Globus pallidus (tissue), 1 donor: ENCODE data around the gene TBCCD1.
"Not testable (repeated sequence)": the region's sequence is repeated elsewhere in the genome, so short reads cannot be mapped to it uniquely, and the experiment has no call there.

ENCODE experiments used
- DNase-seq: peaks from one replicate; pipeline ENCODE4 v3.0.0-alpha.2; 2015; ENCODE audit warnings: low spot score

TBCCD1 gene

GRCh38 chr3:186516646-186517045, 50.5 kb downstream of the TBCCD1 start:
- no peak for DNase-seq

DNA sequence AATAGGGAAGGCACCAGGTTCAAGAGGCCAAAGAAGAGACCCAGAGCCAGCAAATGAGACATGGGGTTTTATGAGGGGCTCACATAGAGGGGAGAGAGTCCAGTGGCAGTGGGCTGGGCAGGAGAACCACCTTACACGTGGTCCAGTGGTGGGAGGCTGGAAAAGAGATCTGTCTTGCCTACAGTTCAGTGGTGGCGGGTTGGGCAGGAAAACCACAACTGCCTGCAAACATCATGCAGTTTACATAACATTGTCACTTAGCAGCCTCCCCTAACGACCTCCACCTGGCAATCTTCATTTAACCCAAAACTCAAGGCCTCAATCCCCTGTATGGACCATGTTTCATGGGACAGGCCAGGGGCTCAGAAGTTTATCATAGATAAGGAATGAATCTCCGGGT, 52.0 kb downstream of the TBCCD1 start:
- DNase-seq: no peak

DNA sequence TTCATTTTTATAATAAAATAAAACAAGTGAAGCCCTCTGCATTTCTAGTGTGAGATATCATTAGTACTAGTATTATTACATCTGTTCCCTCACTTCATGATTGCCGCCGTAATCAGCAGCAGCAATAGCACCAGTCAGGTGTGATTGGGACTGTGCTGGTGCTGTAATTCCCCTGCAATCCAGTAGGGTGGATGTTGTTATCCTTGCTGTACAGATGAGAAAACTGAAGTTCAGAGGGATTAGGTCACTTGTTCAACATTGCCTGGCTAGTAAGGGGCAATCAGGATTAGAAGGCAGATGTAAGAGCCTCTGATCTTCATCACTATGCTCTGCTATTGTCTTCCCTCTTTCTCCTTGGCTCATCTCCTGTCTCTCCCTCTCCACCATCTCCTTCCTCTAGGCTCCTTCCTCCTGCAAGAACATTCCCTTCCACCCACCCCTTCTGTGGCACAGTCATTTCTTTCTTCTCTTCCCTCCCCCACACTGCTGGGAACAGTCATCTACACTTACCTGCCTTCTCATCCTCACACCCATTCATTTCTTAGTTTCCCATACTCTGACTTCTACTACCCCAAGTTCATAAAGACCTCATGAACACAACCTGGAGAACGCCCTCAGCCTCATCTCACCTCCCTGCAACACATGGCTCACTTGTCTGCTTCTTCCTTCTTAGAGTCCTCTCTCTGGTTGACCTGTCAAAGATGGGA, 52.7 kb downstream of the TBCCD1 start:
- no peak for DNase-seq

DNA sequence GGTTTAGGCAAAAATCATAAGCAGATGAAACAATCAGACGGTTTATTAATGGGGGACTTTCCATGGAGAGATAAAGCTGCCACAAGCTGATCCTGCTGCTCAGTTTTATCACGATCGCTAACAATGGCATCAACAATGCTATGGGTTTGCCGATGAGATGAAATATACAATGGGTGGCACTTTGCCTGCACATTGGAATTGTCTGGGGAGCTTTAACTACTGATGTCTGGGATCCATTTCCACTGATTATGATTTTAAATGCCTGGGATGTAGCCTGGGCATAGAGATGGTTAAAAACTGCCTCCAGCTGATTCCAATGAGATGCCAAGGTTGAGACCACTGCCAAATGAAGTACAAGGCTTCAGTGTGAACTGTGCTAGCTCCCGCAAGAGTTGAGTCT, 53.8 kb downstream of the TBCCD1 start:
- DNase-seq: peak; percentile 30

DNA sequence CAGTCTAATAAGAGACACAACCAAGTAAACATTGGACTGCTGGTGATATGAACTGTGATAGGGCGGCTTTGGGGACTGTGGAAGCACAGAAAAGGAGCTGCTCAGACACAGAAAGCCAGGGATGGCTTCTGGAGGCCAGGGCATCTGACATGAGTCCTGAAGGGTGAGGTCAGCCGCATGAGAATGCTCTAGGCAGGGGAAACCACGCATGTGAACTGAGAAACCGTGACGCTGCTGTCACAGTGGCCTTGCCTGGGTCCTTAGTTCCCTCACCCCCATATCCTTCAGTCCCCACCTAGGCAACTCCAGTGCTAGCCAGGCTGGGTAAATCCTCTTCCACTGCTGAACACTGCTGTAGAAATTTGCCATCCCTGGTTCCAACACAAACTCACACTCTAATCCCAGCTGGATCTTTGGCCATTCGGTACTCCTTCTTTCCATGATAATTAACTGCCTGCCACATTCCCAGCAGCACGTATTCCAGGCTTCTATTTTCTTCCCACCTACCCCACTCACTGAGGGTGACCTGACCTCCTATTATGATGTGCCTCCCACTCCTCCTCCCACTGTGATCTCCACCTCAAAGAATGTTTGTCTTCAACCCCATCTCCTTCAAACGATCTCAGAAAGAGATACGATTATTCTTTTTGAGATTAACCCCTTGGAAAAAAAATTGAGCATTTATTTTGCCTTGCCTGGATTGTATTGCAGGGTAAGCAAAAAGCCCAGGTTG, 54.4 kb downstream of the TBCCD1 start:
- no peak for DNase-seq

DNA sequence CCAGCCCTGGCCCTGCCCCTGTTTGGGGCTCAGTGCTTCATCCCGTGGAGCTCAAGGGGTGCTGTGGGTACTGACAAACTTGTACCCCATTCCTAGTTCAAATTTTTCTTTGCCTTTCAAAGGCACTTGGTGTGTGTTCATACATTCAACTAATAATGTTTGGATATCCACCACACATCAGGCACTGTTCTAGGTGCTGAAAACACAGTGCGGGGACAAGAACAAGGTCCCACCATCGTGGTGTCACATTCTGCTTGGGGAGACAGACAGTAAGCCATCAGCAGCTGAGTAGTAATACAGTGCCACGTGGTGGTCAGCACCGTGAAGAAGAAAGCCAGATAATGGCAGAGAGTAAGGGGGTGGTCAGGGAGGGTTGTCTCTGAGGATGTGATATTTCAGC, 55.4 kb downstream of the TBCCD1 start:
- no peak for DNase-seq

GRCh38 chr3:186511245-186511644, 55.9 kb downstream of the TBCCD1 start:
- DNase-seq: no peak

DNA sequence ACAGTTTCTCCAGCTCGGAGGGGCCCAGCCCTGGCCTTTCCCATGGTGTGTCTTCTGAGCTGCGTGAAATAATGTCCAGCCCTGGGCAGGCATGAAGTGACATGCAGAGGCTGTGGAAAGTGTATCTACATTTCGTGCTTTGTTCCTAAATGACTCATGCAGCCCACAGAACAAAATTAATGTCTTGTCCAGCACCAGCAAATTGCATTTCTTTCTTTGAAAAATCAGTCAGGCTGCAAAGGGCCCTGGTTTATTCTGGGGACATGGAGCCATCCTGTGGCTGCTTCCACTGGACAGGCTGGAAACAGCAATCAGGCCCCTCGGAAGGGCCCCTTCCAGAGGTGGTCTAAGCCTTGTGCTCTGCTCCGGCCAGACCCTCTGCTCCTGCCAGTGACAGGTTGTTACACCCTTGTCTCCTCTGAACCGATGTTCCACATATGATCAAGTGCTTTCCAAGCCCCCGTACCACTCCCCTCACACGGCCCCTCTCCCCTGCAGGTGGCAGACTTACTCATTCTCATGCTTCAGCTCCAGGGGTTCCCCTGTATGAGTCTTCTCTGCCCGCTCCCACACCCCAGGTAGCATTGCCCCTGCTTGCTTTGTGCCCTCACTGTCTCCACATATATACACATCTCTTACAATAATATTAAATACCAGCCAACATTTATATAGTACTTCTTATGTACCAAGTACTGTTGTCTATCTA, 56.6 kb downstream of the TBCCD1 start:
- DNase-seq: no peak

GRCh38 chr3:186509423-186509822, 57.7 kb downstream of the TBCCD1 start:
- no peak for DNase-seq

DNA sequence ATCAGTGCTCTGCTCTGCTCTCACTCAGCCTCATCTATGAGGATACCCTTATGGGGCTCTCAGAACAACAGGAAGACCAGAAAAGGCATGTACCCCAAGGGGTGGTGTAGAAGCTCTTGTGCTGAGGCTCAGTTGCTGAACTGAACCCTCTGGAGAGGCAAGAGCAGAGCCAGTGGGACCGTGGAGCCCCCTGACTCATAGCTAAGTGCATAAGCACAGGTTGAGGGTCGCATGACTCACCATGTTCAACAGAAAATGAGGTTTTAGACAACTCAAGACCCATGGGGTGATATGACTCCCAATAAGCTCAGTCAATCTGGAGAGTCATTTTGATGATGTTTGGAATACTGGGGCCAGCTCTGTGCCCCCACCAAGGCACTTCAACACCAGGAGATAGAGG, 60.3 kb downstream of the TBCCD1 start:
- DNase-seq: no peak

- DNase-seq: no peak
Measured at GRCh38 chr3:186506191-186506739, 60.9 kb downstream of the TBCCD1 start.

GRCh38 chr3:186502966-186503712, 64.0 kb downstream of the TBCCD1 start:
- no peak for DNase-seq

DNA sequence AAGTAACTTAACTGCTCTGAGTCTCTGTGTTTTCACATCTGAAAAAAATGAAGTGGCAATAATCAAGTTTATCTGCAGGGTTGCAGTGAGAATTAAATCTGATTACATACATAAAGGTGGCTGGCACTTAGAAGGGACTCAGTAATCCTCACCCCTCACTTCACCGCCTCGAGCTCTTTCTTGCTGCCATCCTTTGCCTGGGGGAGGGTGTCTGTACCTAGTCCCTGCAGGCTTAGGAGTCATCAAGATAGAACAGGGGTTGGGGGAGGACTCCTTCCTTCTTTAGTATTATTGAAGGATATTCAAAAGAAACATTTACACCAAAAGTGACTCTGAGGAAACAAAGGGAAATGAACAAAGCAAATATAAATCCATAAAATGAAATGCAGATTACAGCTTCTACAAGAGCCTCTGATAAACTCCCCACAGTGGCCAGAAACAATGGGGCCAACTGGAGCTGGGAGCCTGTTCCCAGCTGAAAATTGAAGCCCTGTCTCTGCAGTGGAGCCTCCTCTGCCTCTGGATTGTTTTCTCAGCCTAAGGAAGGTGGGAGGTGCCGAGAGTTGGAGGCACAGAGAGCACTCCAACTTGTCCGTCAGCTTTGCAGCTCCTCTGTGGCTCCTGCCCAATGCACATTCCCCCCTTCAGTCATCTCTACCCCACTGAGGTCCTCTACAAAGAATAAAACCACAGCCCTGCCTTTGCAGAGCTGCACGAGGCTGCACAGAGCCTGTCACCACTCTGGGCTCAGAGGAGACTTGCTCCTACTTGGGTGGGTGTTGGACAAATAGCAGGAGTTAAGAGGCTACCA, 64.8 kb downstream of the TBCCD1 start:
- no peak for DNase-seq

DNA sequence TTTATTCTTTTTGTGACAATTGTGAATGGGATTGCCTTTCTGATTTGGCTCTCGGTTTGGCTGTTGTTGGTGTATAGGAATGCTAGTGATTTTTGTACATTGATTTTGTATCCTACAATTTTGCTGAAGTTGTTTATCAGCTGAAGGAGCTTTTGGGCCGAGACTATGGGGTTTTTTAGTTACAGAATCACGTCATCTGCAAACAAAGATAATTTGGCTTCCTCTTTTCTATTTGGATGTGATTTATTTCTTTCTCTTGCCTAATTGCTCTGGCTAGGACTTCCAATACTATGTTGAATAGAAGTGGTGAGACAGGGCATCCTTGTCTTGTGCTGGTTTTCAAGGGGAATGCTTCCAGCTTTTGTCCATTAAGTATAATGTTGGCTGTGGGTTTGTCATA, 67.2 kb downstream of the TBCCD1 start:
- not testable (repeated sequence) for DNase-seq

GRCh38 chr3:186498022-186498421, 69.1 kb downstream of the TBCCD1 start:
- not testable (repeated sequence) for DNase-seq

DNA sequence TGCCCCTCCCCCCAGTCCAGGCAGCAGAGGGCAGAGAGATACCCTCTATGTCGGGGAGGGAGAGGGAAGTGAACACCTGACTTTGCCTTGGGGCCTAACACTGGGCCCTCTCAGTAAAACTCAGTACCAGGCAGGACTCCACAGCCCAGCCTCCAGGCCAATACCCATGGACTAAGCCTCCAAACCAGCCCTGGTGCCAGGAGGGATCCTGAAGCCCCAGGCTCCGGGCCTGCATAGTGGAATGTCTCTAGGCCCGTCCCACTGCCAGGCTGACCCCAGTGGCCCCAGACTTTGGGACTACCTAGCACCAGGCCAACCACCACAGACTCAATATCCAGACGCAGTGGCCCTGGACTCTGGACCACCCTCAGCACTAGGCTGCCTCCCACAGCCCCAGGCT, 69.5 kb downstream of the TBCCD1 start:
- DNase-seq: no peak

DNA sequence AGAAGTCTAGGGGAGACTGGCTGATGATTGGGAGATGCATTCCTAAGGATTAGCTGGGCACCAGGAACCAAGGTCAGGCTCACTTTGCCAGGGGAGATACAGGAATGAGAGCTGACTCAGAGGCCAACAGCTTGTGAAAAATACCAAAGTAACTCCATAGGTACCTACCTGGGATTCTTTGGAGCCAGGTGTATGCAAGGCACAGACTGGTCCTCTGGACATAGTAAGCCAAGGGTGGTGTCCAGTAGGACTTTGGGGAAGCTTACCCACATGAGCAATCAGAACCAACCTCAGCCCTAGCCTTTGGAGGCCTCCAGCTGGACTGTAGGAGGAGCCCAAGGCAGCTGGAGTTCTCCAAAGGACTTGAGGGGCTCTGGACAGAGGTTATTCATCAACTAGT, 70.5 kb downstream of the TBCCD1 start:
- no peak for DNase-seq
